Measurements from ENCODE around the gene CCDC88A. TPM values are rescaled to one million over a fixed set of nuclear protein-coding genes. Genes with fewer than 3 reads are reported as not detected.

CCDC88A gene
- total RNA-seq, 1 experiment from 2014 or later, result 12.3 TPM

DNA sequence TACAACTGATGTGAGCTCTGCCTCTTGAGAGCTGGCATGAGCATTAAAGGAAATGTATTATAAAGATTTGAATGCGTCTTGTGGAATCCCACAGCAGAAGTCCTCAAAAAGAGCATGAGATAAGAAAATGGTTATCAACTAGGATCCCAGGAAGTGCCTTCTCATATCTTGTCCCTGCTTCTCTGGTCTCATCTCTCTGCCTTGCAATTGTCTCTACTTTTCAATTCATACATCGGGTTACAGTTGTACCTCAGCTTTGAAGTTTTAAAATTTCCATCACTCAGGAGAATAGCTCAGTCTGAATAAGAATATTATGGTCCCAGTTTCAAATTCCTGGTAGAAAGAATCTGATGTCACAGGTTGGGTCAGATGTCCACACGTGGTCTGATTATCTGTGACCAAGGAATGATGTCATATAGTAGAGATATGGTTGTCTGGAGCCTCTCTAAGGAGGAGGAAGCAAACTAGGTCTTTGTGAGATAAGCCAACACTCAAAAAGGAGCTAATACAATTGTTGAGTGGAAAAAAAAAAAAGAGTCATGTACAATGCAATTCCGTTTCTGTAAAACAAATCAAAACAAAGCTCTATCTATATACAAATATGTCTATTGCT, 21.7 kb upstream of the CCDC88A start:
- Histone ChIP-seq H3K27me3 (ENCODE audit: insufficient read depth, low read depth) (no peaks in the 10 kb centered on the region), H3K4me3 (no peak overlapping the region), H3K27ac (no peak overlapping the region), H3K9me2 (ENCODE audit: insufficient read depth) (no peaks in the 10 kb centered on the region), H3K36me3 (ENCODE audit: low read depth) (no peaks in the 10 kb centered on the region), H3K4me2 (no peak overlapping the region), H3K79me2 (ENCODE audit: low read depth) (no peaks in the 10 kb centered on the region), H2AFZ (no peak overlapping the region), H3F3A (ENCODE audit: insufficient read depth, low read depth) (no peaks in the 10 kb centered on the region), H3K9me3 (ENCODE audit: insufficient read depth, low read depth) (no peaks in the 10 kb centered on the region), H3K4me1 (replicated peaks; ENCODE audit: insufficient read depth) (no peaks in the 10 kb centered on the region), H4K20me1 (ENCODE audit: insufficient read depth) (no peaks in the 10 kb centered on the region)
- intact Hi-C loops (cut with micrococcal nuclease; ENCODE audit: unreplicated experiment), result no loop called here
- TF ChIP-seq, protein P1, sequence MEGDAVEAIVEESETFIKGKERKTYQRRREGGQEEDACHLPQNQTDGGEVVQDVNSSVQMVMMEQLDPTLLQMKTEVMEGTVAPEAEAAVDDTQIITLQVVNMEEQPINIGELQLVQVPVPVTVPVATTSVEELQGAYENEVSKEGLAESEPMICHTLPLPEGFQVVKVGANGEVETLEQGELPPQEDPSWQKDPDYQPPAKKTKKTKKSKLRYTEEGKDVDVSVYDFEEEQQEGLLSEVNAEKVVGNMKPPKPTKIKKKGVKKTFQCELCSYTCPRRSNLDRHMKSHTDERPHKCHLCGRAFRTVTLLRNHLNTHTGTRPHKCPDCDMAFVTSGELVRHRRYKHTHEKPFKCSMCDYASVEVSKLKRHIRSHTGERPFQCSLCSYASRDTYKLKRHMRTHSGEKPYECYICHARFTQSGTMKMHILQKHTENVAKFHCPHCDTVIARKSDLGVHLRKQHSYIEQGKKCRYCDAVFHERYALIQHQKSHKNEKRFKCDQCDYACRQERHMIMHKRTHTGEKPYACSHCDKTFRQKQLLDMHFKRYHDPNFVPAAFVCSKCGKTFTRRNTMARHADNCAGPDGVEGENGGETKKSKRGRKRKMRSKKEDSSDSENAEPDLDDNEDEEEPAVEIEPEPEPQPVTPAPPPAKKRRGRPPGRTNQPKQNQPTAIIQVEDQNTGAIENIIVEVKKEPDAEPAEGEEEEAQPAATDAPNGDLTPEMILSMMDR (conservative IDR thresholded peaks at IDR 0.05), result no peak
- no peak for TF ChIP-seq EZH2 (IDR thresholded peaks at IDR 0.05; ENCODE audit: low read depth)
- ChIA-PET CTCF (no interaction called here), POLR2A (ENCODE audit: unreplicated experiment) (no interaction called here)
- DNase-seq, result no peak
- no TSS peak for BruUV-seq (replicated peaks)

DNA sequence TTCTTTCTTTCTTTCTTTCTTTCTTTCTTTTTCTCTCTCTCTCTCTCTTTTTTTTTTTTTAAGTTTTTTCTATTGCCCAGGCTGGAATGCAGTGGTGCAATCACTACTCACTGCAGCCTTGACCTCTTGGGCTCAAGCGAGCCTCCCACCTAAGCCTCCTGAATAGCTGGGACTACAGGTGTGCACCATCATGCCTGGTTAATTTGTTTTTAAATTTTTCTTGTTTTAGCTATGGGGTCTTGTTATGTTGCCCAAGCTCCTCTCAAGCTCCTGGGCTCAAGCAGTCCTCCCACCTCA, 19.4 kb upstream of the CCDC88A start:
- BruUV-seq (replicated peaks), result no TSS peak
- CTCF ChIA-PET, result no interaction called here
- Histone ChIP-seq H3F3A (ENCODE audit: insufficient read depth, low read depth) (no peaks in the 10 kb centered on the region), H3K27me3 (ENCODE audit: insufficient read depth, low read depth) (no peaks in the 10 kb centered on the region), H3K9me2 (ENCODE audit: insufficient read depth) (no peaks in the 10 kb centered on the region), H2AFZ (no peak overlapping the region), H3K27ac (no peak overlapping the region), H3K4me2 (no peak overlapping the region), H3K4me3 (no peak overlapping the region), H3K79me2 (ENCODE audit: low read depth) (no peaks in the 10 kb centered on the region), H3K36me3 (ENCODE audit: low read depth) (no peaks in the 10 kb centered on the region), H3K4me1 (replicated peaks; ENCODE audit: insufficient read depth) (no peaks in the 10 kb centered on the region), H3K9me3 (ENCODE audit: insufficient read depth, low read depth) (no peaks in the 10 kb centered on the region), H4K20me1 (ENCODE audit: insufficient read depth) (no peaks in the 10 kb centered on the region)
- intact Hi-C loops (cut with micrococcal nuclease; ENCODE audit: unreplicated experiment), result no loop called here
- no peak for DNase-seq
- POLR2A ChIA-PET (ENCODE audit: unreplicated experiment), result no interaction called here
- TF ChIP-seq EZH2 (IDR thresholded peaks at IDR 0.05; ENCODE audit: low read depth), result no peak
- TF ChIP-seq, protein P1 (conservative IDR thresholded peaks at IDR 0.05), result no peak

DNA sequence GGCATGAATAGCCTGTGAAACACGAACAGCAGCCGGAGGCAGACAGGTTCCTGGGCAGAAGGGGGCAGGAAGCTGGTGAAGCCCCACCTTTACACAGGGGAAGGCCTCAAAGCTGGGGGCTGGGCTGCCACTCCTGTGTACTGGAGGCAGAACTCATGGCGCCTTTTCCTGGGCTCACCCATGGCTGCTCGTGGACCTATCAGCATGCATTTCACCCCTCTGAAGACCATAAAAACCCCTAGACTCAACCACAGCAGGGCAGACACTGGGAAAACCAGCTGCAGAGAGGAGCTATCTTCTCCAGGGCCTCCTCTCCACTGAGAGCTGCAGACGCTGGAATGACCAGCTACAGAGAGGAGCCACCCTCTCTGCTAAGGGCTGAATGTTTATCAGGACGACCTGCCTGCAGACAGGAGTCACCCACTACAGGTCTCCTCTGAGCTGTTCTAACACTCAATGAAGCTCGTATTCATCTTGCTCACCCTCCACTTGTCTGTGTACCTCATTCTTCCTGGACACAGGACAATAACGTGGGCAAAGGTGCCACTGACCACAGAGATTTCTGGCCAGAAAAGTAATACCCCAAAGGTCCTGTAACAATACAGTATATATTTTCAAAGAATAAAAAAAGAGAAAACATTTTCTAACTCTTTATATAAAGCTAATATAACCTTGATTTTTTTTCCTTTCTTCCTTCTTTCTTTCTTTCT, 18.9 kb upstream of the CCDC88A start:
- Histone ChIP-seq H3K27me3 (ENCODE audit: insufficient read depth, low read depth) (no peaks in the 10 kb centered on the region), H3K9me2 (ENCODE audit: insufficient read depth) (no peaks in the 10 kb centered on the region), H3K36me3 (ENCODE audit: low read depth) (no peaks in the 10 kb centered on the region), H4K20me1 (ENCODE audit: insufficient read depth) (no peaks in the 10 kb centered on the region), H3K79me2 (ENCODE audit: low read depth) (no peaks in the 10 kb centered on the region), H3K9me3 (ENCODE audit: insufficient read depth, low read depth) (no peaks in the 10 kb centered on the region), H3F3A (ENCODE audit: insufficient read depth, low read depth) (no peaks in the 10 kb centered on the region), H3K27ac (no peak overlapping the region), H3K4me3 (no peak overlapping the region), H3K4me1 (replicated peaks; ENCODE audit: insufficient read depth) (no peaks in the 10 kb centered on the region), H2AFZ (no peak overlapping the region; the same call in 1 of the 2 replicates), H3K4me2 (no peak overlapping the region)
- POLR2A ChIA-PET (ENCODE audit: unreplicated experiment), result no interaction called here
- no TSS peak for BruUV-seq (replicated peaks)
- intact Hi-C loops (cut with micrococcal nuclease; ENCODE audit: unreplicated experiment), result no loop called here
- no peak for DNase-seq
- TF ChIP-seq, protein P1 (conservative IDR thresholded peaks at IDR 0.05), result no peak
- TF ChIP-seq EZH2 (IDR thresholded peaks at IDR 0.05; ENCODE audit: low read depth), result no peak
- CTCF ChIA-PET, result no interaction called here
